K562 (cell line): ENCODE data around the gene PARD6A. TPM values are rescaled to one million over a fixed set of nuclear protein-coding genes. Genes with fewer than 3 reads are reported as not detected.

Experiments
- ATAC-seq: fragments of 200-7000 bp; cut with Tn5 transposase; 3 replicates; pipeline ENCODE4 v1.9.1; 2020; ENCODE audit warnings: moderate library complexity
- BruUV-seq: library from RNA; stranded (reverse); fragments of 400-500 nt; replicated peaks from 2 replicates; lab custom pipeline; 2021; lab: Mats Ljungman, UMichigan
- CTCF ChIA-PET: fragments of 300-600 bp; formaldehyde crosslinking; extraction: SDS; loops from one replicate; lab custom pipeline; 2021; ENCODE audit warnings: low intra/inter-chr PET ratio; lab: Yijun Ruan, JAX
- POLR2A ChIA-PET: fragments of 300-600, 350-650 bp; sonication (Branson Sonifier 250); formaldehyde crosslinking; extraction: SDS; loops from one replicate; lab custom pipeline; 2021; ENCODE audit warnings: antibody characterized with exemption, inconsistent platforms; lab: Yijun Ruan, JAX
- DNase-seq, 4 experiments: peaks; one replicate each; pipeline versions ENCODE4 v3.0.0 to v3.0.0-alpha.2; 2011 to 2018; ENCODE audit warnings: low spot score in 3 of 4, mixed read lengths in 3 of 4; ENCODE audit errors: extremely low read depth in 1 of 4
- FAIRE-seq: peaks from 2 replicates; lab custom pipeline; 2011; peaks lifted over from hg19 to GRCh38; lab: Jason Lieb, UNC
- H2AFZ ChIP-seq: 2 replicates; pipeline ENCODE4 v1.6.0; 2011; ENCODE audit warnings: low read depth, low read length, control low read depth, inconsistent platforms
- H3K27ac ChIP-seq: fragments of 200-600 bp; 3 replicates; pipeline ENCODE4 v1.8.0; 2011; ENCODE audit warnings: low read depth, mild to moderate bottlenecking, control low read depth, inconsistent platforms, low read length, moderate library complexity, mixed read lengths; ENCODE audit errors: extremely low read depth
- H3K27me3 ChIP-seq, 2 experiments: fragments of 300-600 bp in 1 of 2; 2 replicates in 1 of 2; 3 replicates in 1 of 2; pipeline versions ENCODE4 v1.6.0 to v1.8.0; 2011; ENCODE audit warnings: inconsistent platforms in 2 of 2, low read length in 2 of 2, mild to moderate bottlenecking in 1 of 2, mixed read lengths in 1 of 2, moderate library complexity in 1 of 2; ENCODE audit not compliant: control insufficient read depth in 2 of 2, insufficient read depth in 2 of 2
- H3K36me3 ChIP-seq: fragments of 300-600 bp; 3 replicates; pipeline ENCODE4 v1.8.0; 2011; ENCODE audit warnings: mild to moderate bottlenecking, low read length, inconsistent platforms; ENCODE audit not compliant: control insufficient read depth, insufficient read depth
- H3K4me1 ChIP-seq, 2 experiments: fragments of 200-600 bp in 1 of 2; replicated peaks in 1 of 2; 2 replicates in 1 of 2; 3 replicates in 1 of 2; pipeline versions ENCODE4 v1.5.1 to v1.8.0; 2011; ENCODE audit warnings: inconsistent platforms in 2 of 2, low read length in 2 of 2, mild to moderate bottlenecking in 1 of 2, mixed read lengths in 1 of 2, moderate library complexity in 1 of 2; ENCODE audit not compliant: control insufficient read depth in 2 of 2, insufficient read depth in 2 of 2
- H3K4me2 ChIP-seq: 2 replicates; pipeline ENCODE4 v1.6.1; 2011; ENCODE audit warnings: low read length, control low read depth, inconsistent platforms, mixed read lengths; ENCODE audit not compliant: insufficient read depth
- H3K4me3 ChIP-seq: fragments of 200-600 bp; sonication (generic), shearing (Covaris generic); 2 replicates; pipeline ENCODE4 v1.5.1; 2016; ENCODE audit warnings: control low read depth, inconsistent platforms
- H3K79me2 ChIP-seq: fragments of 200-600 bp; 3 replicates; pipeline ENCODE4 v1.8.0; 2011; ENCODE audit warnings: low read length, inconsistent platforms; ENCODE audit not compliant: control insufficient read depth, insufficient read depth
- H3K9ac ChIP-seq, 2 experiments: 2 replicates each; pipeline versions ENCODE4 v1.6.0 to v1.6.1; 2011; ENCODE audit warnings: low read depth in 2 of 2, low read length in 2 of 2, control low read depth in 1 of 2, inconsistent platforms in 1 of 2, mild to moderate bottlenecking in 1 of 2, mixed read lengths in 1 of 2; ENCODE audit not compliant: insufficient read depth in 1 of 2
- H3K9me1 ChIP-seq: one replicate; pipeline ENCODE4 v1.6.0; 2011; ENCODE audit warnings: inconsistent platforms, mild to moderate bottlenecking, low read length, moderate library complexity; ENCODE audit not compliant: control insufficient read depth, insufficient read depth
- H3K9me3 ChIP-seq: replicated peaks from 2 replicates; pipeline ENCODE4 v1.5.1; 2011; ENCODE audit warnings: low read depth, low read length, inconsistent platforms; ENCODE audit not compliant: control insufficient read depth, insufficient read depth
- H4K20me1 ChIP-seq: replicated peaks from 2 replicates; pipeline ENCODE4 v1.6.1; 2011; ENCODE audit warnings: low read length, inconsistent platforms, mixed read lengths; ENCODE audit not compliant: control insufficient read depth, insufficient read depth
- RBFOX2 ChIP-seq: fragments of 200-400 bp; formaldehyde crosslinking; IDR thresholded peaks from 2 replicates; pipeline ENCODE4 v1.6.1; 2017; ENCODE audit warnings: low read depth, mild to moderate bottlenecking, low read length, moderate library complexity
- TRIM24 ChIP-seq, 2 experiments: fragments of 450-650 bp; IDR thresholded peaks; 2 replicates each; pipeline ENCODE4 v1.6.1; 2016
- WGBS: fragments of 100-300 bp; shearing (Covaris generic); methylation state at CpG from one replicate; pipeline ENCODE4 v1.1.6; 2016; ENCODE audit warnings: low coverage, mixed read lengths; ENCODE audit not compliant: insufficient coverage; ENCODE audit errors: missing lambda C conversion rate; 5-methylcytosine and 5-hydroxymethylcytosine counted together
- in situ Hi-C: fragments of 300-500 bp; cut with MboI; formaldehyde crosslinking; loops from 4 replicates; pipeline ENCODE4 v1.15.0; 2018; ENCODE audit warnings: inconsistent platforms, mixed read lengths
- intact Hi-C: fragments of 100-400 bp; cut with micrococcal nuclease; formaldehyde crosslinking; loops from 2 replicates; pipeline ENCODE4 v1.14.2; 2022
- polyA plus RNA-seq, 8 experiments: library from polyadenylated mRNA; depleted of rRNA in 4 of 8; stranded (reverse) in 5 of 8; unstranded in 3 of 8; fragments of >200 nt; fragmentation: Nextera tagmentation in 2 of 8; fragmentation: Illumina TruSeq in 1 of 8; extraction: Ambion mirVana in 2 of 8; extraction: Trizol in 1 of 8; gene quantifications; 2 replicates each; pipeline versions ENCODE4 v1.2.1 to v1.2.3, GENCODE V29; 2011 to 2014; ENCODE audit warnings: inconsistent platforms in 1 of 8, missing spikeins in 1 of 8
- total RNA-seq, 7 experiments: library from RNA; depleted of rRNA in 6 of 7; stranded (reverse); fragments of >200 nt in 6 of 7; fragmentation: Illumina TruSeq in 2 of 7; extraction: Trizol in 2 of 7; gene quantifications; 2 replicates each; pipeline versions ENCODE4 v1.2.1 to v1.2.3, GENCODE V29; 2011 to 2021; ENCODE audit warnings: low replicate concordance in 1 of 7

The PARD6A gene
- total and polyA plus RNA-seq, 9 of the 15 experiments (the other 6 are each of a cell fraction or from before 2014, with no cell fraction given): 0.04 to 2.0 (median 0.44) TPM

DNA sequence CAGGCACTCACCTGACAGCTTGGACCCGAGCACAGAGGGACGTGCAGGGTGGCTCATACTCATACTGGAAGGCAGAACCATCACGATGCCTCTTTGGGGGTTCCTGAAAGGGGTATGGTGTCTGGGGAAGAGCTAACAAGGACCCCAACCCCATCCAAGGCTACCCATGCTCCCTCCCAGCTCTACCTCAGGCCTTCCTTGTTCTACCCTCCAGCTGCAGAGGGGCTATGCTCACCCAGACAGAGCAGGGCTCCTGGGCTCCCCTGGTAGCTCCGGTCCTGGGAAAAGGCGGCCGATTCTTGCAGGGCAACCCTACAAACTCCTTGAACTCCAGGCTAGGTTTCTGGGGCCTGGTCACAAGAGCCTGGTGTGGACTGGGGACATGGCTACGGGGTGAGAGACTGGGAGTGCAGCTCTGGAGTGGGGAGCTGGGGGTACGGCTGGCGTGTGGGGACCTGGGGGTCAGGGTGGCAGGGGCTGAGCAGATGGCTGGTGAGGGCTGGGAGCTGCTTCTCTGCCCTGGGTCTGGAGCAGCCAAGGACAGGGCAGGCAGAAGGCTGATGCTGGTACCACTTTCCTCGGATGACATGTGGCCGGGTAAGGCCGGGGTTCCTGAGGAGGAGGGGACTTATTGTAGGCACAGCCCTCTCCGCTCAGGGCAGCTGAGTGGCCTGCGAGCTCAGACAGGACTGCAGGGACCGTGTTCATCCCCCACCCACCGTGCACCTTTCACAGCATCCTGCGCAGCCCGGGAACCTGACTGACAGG lies 2.8 kb upstream of the PARD6A start:
- H3K9ac ChIP-seq: 0 out of 4 replicates have a peak overlapping the region, but pooled peaks of 1 of the 2 experiments have one; percentile 28
- no peaks in the 10 kb centered on the region for H3K9me3 ChIP-seq
- CTCF ChIA-PET: no interaction called here
- no peak overlapping the region for H3K4me3 ChIP-seq
- no TSS peak for BruUV-seq
- no peak for DNase-seq
- no peak for FAIRE-seq
- H3K9me1 ChIP-seq: no peaks in the 10 kb centered on the region
- intact Hi-C loops: no loop called here
- peaks cover 16% of the 10 kb centered on the region for H3K36me3 ChIP-seq
- H3K27me3 ChIP-seq: peaks cover 0 to 14% of the 10 kb centered on the region in 2 experiments; a peak in 2 of 5 replicates
- TF ChIP-seq TRIM24 (IDR thresholded peaks at IDR 0.05) (no peak), RBFOX2 (0 out of 2 replicates have a peak, but pooled peaks have one; percentile 27)
- no peak overlapping the region for H3K27ac ChIP-seq
- H4K20me1 ChIP-seq: peaks cover 13% of the 10 kb centered on the region; the same call in 1 of the 2 replicates
- H3K4me2 ChIP-seq: no peak overlapping the region
- H3K4me1 ChIP-seq: peaks cover 4 to 63% of the 10 kb centered on the region in 2 experiments
- no peak overlapping the region for H2AFZ ChIP-seq
- ATAC-seq: no peak
- POLR2A ChIA-PET: interaction anchor here (0.6 to 1.0 kb wide), 5 partner anchors 25 to 526 kb away, joined by 3 to 4 read pairs (median 3); no protein-coding TSS in a partner anchor
- in situ Hi-C loops: no loop called here
- H3K79me2 ChIP-seq: peaks cover 14% of the 10 kb centered on the region
- WGBS: 87% methylated on average over 16 of the region's 18 CpGs
